H9 (cell line): ENCODE results near the gene NUP210. TPM values are rescaled to one million over a fixed set of nuclear protein-coding genes. Genes with fewer than 3 reads are reported as not detected.
A peak's percentile ranks its signal among the peaks of the same experiment; 100 is the strongest.

Source experiments
- DNase-seq: peaks from one replicate; pipeline ENCODE4 v3.0.0-alpha.2; 2017
- H2AFZ ChIP-seq: one replicate; pipeline ENCODE4 v1.6.1; 2013; ENCODE audit warnings: mild to moderate bottlenecking, low read length, control low read depth, moderate library complexity
- H2AK5ac ChIP-seq: 2 replicates; pipeline ENCODE4 v1.6.1; 2013; ENCODE audit warnings: low read length, control low read depth, mixed read lengths; ENCODE audit not compliant: insufficient read length
- H2BK120ac ChIP-seq: one replicate; pipeline ENCODE4 v1.6.1; 2013; ENCODE audit warnings: low read depth, mild to moderate bottlenecking, low read length, control low read depth, inconsistent platforms; ENCODE audit not compliant: poor library complexity, severe bottlenecking
- H2BK12ac ChIP-seq: 2 replicates; pipeline ENCODE4 v1.6.1; 2013; ENCODE audit warnings: low read length, control low read depth, mixed read lengths, low read depth; ENCODE audit not compliant: insufficient read length
- H2BK15ac ChIP-seq: 2 replicates; pipeline ENCODE4 v1.6.1; 2013; ENCODE audit warnings: low read depth, low read length, control low read depth
- H2BK20ac ChIP-seq: one replicate; pipeline ENCODE4 v1.6.1; 2013; ENCODE audit warnings: low read depth, mild to moderate bottlenecking, low read length, control low read depth, inconsistent platforms; ENCODE audit not compliant: poor library complexity, severe bottlenecking
- H2BK5ac ChIP-seq: 2 replicates; pipeline ENCODE4 v1.6.1; 2013; ENCODE audit warnings: low read length, control low read depth, mixed read lengths; ENCODE audit not compliant: insufficient read length
- H3K14ac ChIP-seq: 2 replicates; pipeline ENCODE4 v1.6.1; 2013; ENCODE audit warnings: low read length, control low read depth; ENCODE audit not compliant: insufficient read depth
- H3K18ac ChIP-seq: 2 replicates; pipeline ENCODE4 v1.6.1; 2013; ENCODE audit warnings: low read depth, mild to moderate bottlenecking, mixed read lengths, low read length, control low read depth; ENCODE audit not compliant: insufficient read length
- H3K23ac ChIP-seq: 2 replicates; pipeline ENCODE4 v1.6.1; 2013; ENCODE audit warnings: low read length, control low read depth, mixed read lengths, low read depth; ENCODE audit not compliant: insufficient read length
- H3K23me2 ChIP-seq: 2 replicates; pipeline ENCODE4 v1.6.1; 2013; ENCODE audit warnings: low read depth, mild to moderate bottlenecking, mixed read lengths, low read length, control low read depth; ENCODE audit not compliant: insufficient read length, poor library complexity, severe bottlenecking
- H3K27ac ChIP-seq: 2 replicates; pipeline ENCODE4 v1.5.1; 2013; ENCODE audit warnings: low read length, control low read depth, mixed read lengths, low read depth; ENCODE audit not compliant: insufficient read length
- H3K27me3 ChIP-seq: 2 replicates; pipeline ENCODE4 v1.6.1; 2013; ENCODE audit warnings: low read length, control low read depth, inconsistent platforms; ENCODE audit not compliant: insufficient read depth
- H3K4ac ChIP-seq: 2 replicates; pipeline ENCODE4 v1.6.1; 2013; ENCODE audit warnings: low read depth, mild to moderate bottlenecking, control low read depth, inconsistent platforms, low read length, moderate library complexity
- H3K4me1 ChIP-seq: 2 replicates; pipeline ENCODE4 v1.6.1; 2013; ENCODE audit warnings: low read length, control low read depth, inconsistent platforms; ENCODE audit not compliant: insufficient read depth
- H3K4me2 ChIP-seq: 2 replicates; pipeline ENCODE4 v1.6.1; 2013; ENCODE audit warnings: low read length, control low read depth, mixed read lengths; ENCODE audit not compliant: insufficient read length, insufficient read depth
- H3K56ac ChIP-seq: 2 replicates; pipeline ENCODE4 v1.6.1; 2013; ENCODE audit warnings: low read depth, mild to moderate bottlenecking, mixed read lengths, low read length, control low read depth; ENCODE audit not compliant: insufficient read length
- H3K79me1 ChIP-seq: 2 replicates; pipeline ENCODE4 v1.6.1; 2013; ENCODE audit warnings: low read depth, mild to moderate bottlenecking, moderate library complexity, low read length, control low read depth, inconsistent platforms; ENCODE audit not compliant: insufficient read depth, poor library complexity, severe bottlenecking
- H3K79me2 ChIP-seq: 2 replicates; pipeline ENCODE4 v1.6.1; 2013; ENCODE audit warnings: low read length, control low read depth, inconsistent platforms; ENCODE audit not compliant: insufficient read depth
- H3K9ac ChIP-seq: 2 replicates; pipeline ENCODE4 v1.6.1; 2013; ENCODE audit warnings: low read length, control low read depth, mixed read lengths; ENCODE audit not compliant: insufficient read length; ENCODE audit errors: extremely low read depth
- H3K9me3 ChIP-seq: one replicate; pipeline ENCODE4 v1.6.1; 2013; ENCODE audit warnings: low read depth, low read length, inconsistent platforms; ENCODE audit not compliant: control insufficient read depth
- H3T11ph ChIP-seq: one replicate; pipeline ENCODE4 v1.6.1; 2013; ENCODE audit warnings: mild to moderate bottlenecking, low read length, control low read depth, inconsistent platforms
- H4K20me1 ChIP-seq: one replicate; pipeline ENCODE4 v1.6.1; 2013; ENCODE audit not compliant: control insufficient read depth, insufficient read length, insufficient read depth
- H4K5ac ChIP-seq: 2 replicates; pipeline ENCODE4 v1.6.1; 2013; ENCODE audit warnings: low read depth, mild to moderate bottlenecking, mixed read lengths, low read length, control low read depth; ENCODE audit not compliant: insufficient read length
- H4K8ac ChIP-seq: replicated peaks from 2 replicates; pipeline ENCODE4 v1.6.1; 2013; ENCODE audit warnings: low read length, control low read depth, mixed read lengths, low read depth; ENCODE audit not compliant: insufficient read length
- H4K91ac ChIP-seq: 2 replicates; pipeline ENCODE4 v1.6.1; 2013; ENCODE audit warnings: low read depth, mild to moderate bottlenecking, moderate library complexity, mixed read lengths, low read length, control low read depth; ENCODE audit not compliant: insufficient read length
- H3K27ac Mint-ChIP-seq, 3 experiments: 2 replicates in 2 of 3; 3 replicates in 1 of 3; pipeline ENCODE4 v1.8.0; 2020 to 2021; ENCODE audit warnings: mixed read lengths in 3 of 3, mild to moderate bottlenecking in 1 of 3, moderate library complexity in 1 of 3
- H3K27me3 Mint-ChIP-seq: 2 replicates; pipeline ENCODE4 v1.8.0; 2021; ENCODE audit warnings: low read depth, mild to moderate bottlenecking, moderate library complexity, mixed read lengths
- H3K36me3 Mint-ChIP-seq, 3 experiments: 2 replicates in 2 of 3; 3 replicates in 1 of 3; pipeline ENCODE4 v1.8.0; 2020 to 2021; ENCODE audit warnings: low read depth in 3 of 3, mixed read lengths in 3 of 3; ENCODE audit not compliant: insufficient read depth in 1 of 3
- H3K4me1 Mint-ChIP-seq, 2 experiments: 2 replicates each; pipeline ENCODE4 v1.8.0; 2020; ENCODE audit warnings: mixed read lengths in 2 of 2
- H3K4me3 Mint-ChIP-seq, 2 experiments: 2 replicates in 1 of 2; 3 replicates in 1 of 2; pipeline ENCODE4 v1.8.0; 2020 to 2021; ENCODE audit warnings: mild to moderate bottlenecking in 2 of 2, mixed read lengths in 2 of 2, moderate library complexity in 1 of 2
- H3K9me3 Mint-ChIP-seq, 2 experiments: 2 replicates in 1 of 2; 3 replicates in 1 of 2; pipeline ENCODE4 v1.8.0; 2020; ENCODE audit warnings: mild to moderate bottlenecking in 2 of 2, mixed read lengths in 2 of 2, moderate library complexity in 1 of 2
- CTCF ChIP-seq: fragments of 200-600 bp; sonication (generic); conservative IDR thresholded peaks from 3 replicates; pipeline ENCODE4 v1.8.0; 2021; ENCODE audit warnings: antibody characterized with exemption, mild to moderate bottlenecking
- WGBS: extraction: QIAGEN DNeasy Blood & Tissue Kit; methylation state at CpG from one replicate; pipeline ENCODE4 v1.1.7; 2013; ENCODE audit warnings: missing lambda C conversion rate, low lambda C conversion rate, mixed read lengths; ENCODE audit not compliant: insufficient read length; ENCODE audit errors: extremely low coverage; 5-methylcytosine and 5-hydroxymethylcytosine counted together
- total RNA-seq: library from RNA; stranded (reverse); gene quantifications from 2 replicates; pipeline ENCODE4 v1.2.1, GENCODE V29; 2021

NUP210 gene
- total RNA-seq, 1 experiment from 2014 or later, result 48.8 TPM

- H3K4me1 Mint-ChIP-seq, result peaks cover 0 to 5% of the 10 kb centered on the region in 2 experiments; a peak in 2 of 4 replicates
- no peak overlapping the region for H2BK20ac ChIP-seq
- H3K27me3 ChIP-seq, result no peaks in the 10 kb centered on the region
- no peak overlapping the region for H2BK15ac ChIP-seq
- no peak overlapping the region for H2AK5ac ChIP-seq
- no peak overlapping the region for H2AFZ ChIP-seq
- no peak overlapping the region for H2BK12ac ChIP-seq
- no peaks in the 10 kb centered on the region for H3K9me3 Mint-ChIP-seq
- no peak overlapping the region for H3K4ac ChIP-seq
- TF ChIP-seq CTCF, result no peak
- H3K9me3 ChIP-seq, result no peaks in the 10 kb centered on the region
- H4K8ac ChIP-seq, result no peak overlapping the region
- no peak overlapping the region for H4K91ac ChIP-seq
- H3K27ac ChIP-seq, result no peak overlapping the region
- no peak overlapping the region for H3K4me3 Mint-ChIP-seq
- no peak overlapping the region for H3T11ph ChIP-seq
- H3K18ac ChIP-seq, result no peak overlapping the region
- no CpG with 5 or more reads among the region's 14 CpGs for WGBS
- H3K79me2 ChIP-seq, result no peaks in the 10 kb centered on the region
- no peaks in the 10 kb centered on the region for H3K79me1 ChIP-seq
- no peak overlapping the region for H4K5ac ChIP-seq
- no peak overlapping the region for H2BK5ac ChIP-seq
- peak overlapping the region in 2 of 3 experiments; percentile 28 to 77; a peak in 2 of 7 replicates for H3K27ac Mint-ChIP-seq
- H3K23me2 ChIP-seq, result no peaks in the 10 kb centered on the region
- H3K36me3 Mint-ChIP-seq, result peaks cover 21 to 61% (median 44%) of the 10 kb centered on the region in 3 experiments; a peak in 6 of 7 replicates
- H3K14ac ChIP-seq, result no peak overlapping the region
- DNase-seq, result no peak
- H2BK120ac ChIP-seq, result no peak overlapping the region
- H3K23ac ChIP-seq, result no peak overlapping the region
- H3K4me2 ChIP-seq, result no peak overlapping the region
- H3K9ac ChIP-seq, result no peak overlapping the region
- no peaks in the 10 kb centered on the region for H4K20me1 ChIP-seq
- no peak overlapping the region for H3K56ac ChIP-seq
- no peaks in the 10 kb centered on the region for H3K4me1 ChIP-seq
- H3K27me3 Mint-ChIP-seq, result no peaks in the 10 kb centered on the region
Measured at GRCh38 chr3:13333236-13333897, 86.8 kb downstream of the NUP210 start.
